Memory B cell (primary cell): ENCODE data around the gene SRPK1.
A peak's percentile ranks its signal among the peaks of the same experiment; 100 is the strongest.
"Not testable (repeated sequence)": the region's sequence is repeated elsewhere in the genome, so short reads cannot be mapped to it uniquely, and the experiment has no call there.

Experiments used
- ATAC-seq: fragments of 150-1000 bp; cut with Tn5 transposase; 2 replicates; pipeline ENCODE4 v1.10.0; 2021; ENCODE audit warnings: low read depth, mild to moderate bottlenecking, moderate library complexity
- DNase-seq, 2 donors: peaks; one replicate each; pipeline ENCODE4 v3.0.0; 2022; ENCODE audit warnings: low spot score in 2 of 2
- H3K27ac Mint-ChIP-seq: one replicate; pipeline ENCODE4 v1.8.0; 2022; ENCODE audit warnings: mild to moderate bottlenecking, moderate library complexity, mixed read lengths
- H3K27me3 Mint-ChIP-seq: one replicate; pipeline ENCODE4 v1.8.0; 2022; ENCODE audit warnings: mixed read lengths
- H3K36me3 Mint-ChIP-seq: one replicate; pipeline ENCODE4 v1.8.0; 2022; ENCODE audit warnings: mild to moderate bottlenecking, mixed read lengths
- H3K4me1 Mint-ChIP-seq: one replicate; pipeline ENCODE4 v1.8.0; 2022; ENCODE audit warnings: mixed read lengths
- H3K4me3 Mint-ChIP-seq: one replicate; pipeline ENCODE4 v1.8.0; 2022; ENCODE audit warnings: mild to moderate bottlenecking, moderate library complexity, mixed read lengths
- H3K9me3 Mint-ChIP-seq: one replicate; pipeline ENCODE4 v1.8.0; 2022; ENCODE audit warnings: mixed read lengths

The SRPK1 gene

DNA sequence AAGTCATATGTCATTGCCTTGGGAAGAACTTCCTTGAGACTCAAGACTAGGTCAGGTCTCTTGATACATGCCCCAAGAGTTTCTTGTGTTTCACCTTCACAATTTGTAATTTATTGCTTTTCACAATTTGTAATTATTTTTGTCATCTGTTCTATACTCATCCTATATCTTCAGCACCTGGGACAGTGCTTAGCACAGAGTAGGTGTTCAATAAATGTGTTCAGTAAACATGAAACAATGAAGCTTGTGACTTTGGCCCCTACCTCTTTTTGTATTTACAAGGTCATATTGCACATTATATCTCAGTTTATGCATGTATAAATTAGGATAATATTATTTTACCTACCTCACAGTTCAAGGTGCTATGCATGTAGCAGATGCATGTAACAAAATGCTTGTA is 21.5 kb upstream of the SRPK1 start:
- ATAC-seq (no peak), DNase-seq (no peak)
- H3K27me3 Mint-ChIP-seq, result peaks cover 5% of the 10 kb centered on the region
- H3K36me3 Mint-ChIP-seq, result no peaks in the 10 kb centered on the region
- no peaks in the 10 kb centered on the region for H3K4me1 Mint-ChIP-seq
- no peak overlapping the region for H3K4me3 Mint-ChIP-seq
- no peaks in the 10 kb centered on the region for H3K9me3 Mint-ChIP-seq
- H3K27ac Mint-ChIP-seq, result no peak overlapping the region

DNA sequence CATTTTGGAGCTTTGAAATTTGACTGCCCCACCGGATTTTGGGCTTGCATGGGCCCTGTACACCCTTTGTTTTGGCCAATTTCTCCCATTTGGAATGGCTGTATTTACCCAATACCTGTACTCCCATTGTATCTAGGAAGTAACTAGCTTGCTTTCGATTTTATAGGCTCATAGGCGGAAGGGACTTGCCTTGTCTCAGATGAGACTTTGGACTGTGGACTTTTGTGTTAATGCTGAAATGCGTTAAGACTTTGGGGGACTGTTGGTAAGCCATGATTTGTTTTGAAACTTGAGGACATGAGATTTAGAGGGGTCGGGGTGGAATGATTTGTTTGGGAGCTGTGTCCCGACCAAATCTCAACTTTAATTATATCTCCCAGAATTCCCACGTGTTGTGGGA is 20.3 kb upstream of the SRPK1 start:
- H3K9me3 Mint-ChIP-seq, H3K4me3 Mint-ChIP-seq, H3K4me1 Mint-ChIP-seq, ATAC-seq, H3K36me3 Mint-ChIP-seq, H3K27me3 Mint-ChIP-seq, DNase-seq, H3K27ac Mint-ChIP-seq: not testable (repeated sequence)

DNA sequence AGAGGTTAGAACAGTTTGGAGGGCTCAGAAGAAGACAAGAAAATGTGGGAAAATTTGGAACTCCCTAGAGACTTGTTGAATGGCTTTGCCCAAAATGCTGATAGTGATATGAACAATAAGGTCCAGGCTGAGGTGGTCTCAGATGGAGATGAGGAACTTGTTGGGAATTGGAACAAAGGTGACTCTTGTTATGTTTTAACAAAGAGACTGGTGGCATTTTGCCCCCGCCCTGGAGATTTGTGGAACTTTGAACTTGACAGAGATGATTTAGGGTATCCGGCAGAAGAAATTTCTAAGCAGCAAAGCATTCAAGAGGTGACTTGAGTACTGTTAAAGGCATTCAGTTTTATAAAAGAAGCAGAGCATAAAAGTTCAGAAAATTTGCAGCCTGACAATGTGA is 19.1 kb upstream of the SRPK1 start:
- ATAC-seq, DNase-seq, H3K4me1 Mint-ChIP-seq, H3K36me3 Mint-ChIP-seq, H3K4me3 Mint-ChIP-seq, H3K27ac Mint-ChIP-seq, H3K9me3 Mint-ChIP-seq, H3K27me3 Mint-ChIP-seq: not testable (repeated sequence)

DNA sequence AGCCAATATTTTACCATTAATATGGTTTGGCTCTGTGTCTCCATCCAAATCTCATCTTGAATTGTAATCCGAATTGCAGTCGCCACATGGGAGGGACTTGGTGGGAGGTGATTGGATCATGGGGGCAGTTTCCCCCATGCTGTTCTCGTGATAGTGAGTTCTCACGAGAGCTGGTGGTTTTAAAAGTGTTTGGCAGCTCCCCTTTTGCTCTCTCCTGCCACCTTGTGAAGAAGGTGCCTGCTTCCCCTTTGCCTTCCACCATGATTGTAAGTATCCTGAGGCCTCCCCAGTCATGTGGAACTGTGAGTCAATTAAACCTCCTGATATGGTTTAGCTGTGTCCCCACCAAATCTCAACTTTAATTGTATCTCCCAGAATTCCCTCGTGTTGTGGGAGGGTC is 18.4 kb upstream of the SRPK1 start:
- H3K27me3 Mint-ChIP-seq, H3K27ac Mint-ChIP-seq, H3K9me3 Mint-ChIP-seq, DNase-seq, H3K4me1 Mint-ChIP-seq, ATAC-seq, H3K4me3 Mint-ChIP-seq, H3K36me3 Mint-ChIP-seq: not testable (repeated sequence)

DNA sequence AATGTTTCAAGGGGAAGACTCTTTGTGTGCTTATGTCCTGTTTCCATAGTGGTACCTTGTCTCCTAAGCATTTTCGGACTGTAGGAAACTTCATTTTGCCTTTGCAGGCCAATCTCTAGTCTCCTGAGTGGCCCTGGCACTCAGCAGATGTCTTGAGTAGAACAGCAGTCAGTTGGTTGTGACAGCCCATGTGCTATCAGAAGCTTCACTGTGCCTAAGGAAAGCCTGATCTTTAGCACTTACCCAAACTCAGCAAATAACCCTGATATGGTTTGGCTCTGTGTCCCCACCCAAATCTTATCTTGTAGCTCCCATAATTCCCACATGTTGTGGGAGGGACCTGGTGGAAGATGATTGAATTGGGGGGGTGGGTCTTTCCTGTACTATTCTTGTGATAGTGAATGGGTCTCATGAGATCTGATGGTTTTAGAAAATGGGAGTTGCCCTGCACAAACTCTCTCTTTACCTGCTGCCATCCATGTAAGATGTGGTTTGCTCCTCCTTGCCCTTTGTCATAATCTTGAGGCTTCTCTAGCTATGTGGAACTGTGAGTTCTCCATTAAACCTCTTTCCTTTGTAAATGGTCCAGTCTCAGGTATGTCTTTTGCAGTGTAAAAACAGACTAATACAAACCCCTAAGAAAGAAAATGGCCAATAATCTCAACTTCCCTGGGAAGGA is 15.9 kb upstream of the SRPK1 start:
- ATAC-seq, result no peak

DNA sequence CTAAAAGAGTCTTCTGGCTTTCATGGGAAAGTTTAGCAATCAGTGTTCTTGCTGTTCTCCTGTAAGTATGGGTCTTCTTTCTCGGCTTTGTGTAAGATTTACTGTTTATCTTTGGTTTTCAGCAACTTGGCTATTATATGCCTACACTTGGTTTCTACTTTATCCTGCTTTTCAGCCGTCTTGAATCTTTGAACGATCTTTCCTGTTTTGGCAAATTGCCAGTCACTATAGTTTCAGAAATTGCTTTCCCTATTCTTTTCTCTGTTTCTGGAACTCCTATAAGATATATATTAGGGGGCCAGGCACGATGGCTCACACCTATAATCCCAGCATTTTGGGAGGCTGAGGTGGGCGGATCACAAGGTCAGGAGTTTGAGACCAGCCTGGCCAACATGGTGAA is 14.6 kb upstream of the SRPK1 start:
- ATAC-seq (no peak), DNase-seq (no peak)
- Mint-ChIP-seq H3K9me3 (peaks cover 3% of the 10 kb centered on the region), H3K4me3 (no peak overlapping the region), H3K27me3 (no peaks in the 10 kb centered on the region), H3K36me3 (no peaks in the 10 kb centered on the region), H3K4me1 (no peaks in the 10 kb centered on the region), H3K27ac (no peak overlapping the region)

More for the DNA sequence above, 15.9 kb upstream of the SRPK1 start:
- no peaks in the 10 kb centered on the region for H3K36me3 Mint-ChIP-seq
- no peak overlapping the region for H3K27ac Mint-ChIP-seq
- H3K9me3 Mint-ChIP-seq, result peaks cover 3% of the 10 kb centered on the region
- no peak overlapping the region for H3K4me3 Mint-ChIP-seq
- DNase-seq, result no peak
- H3K4me1 Mint-ChIP-seq, result no peaks in the 10 kb centered on the region
- H3K27me3 Mint-ChIP-seq, result no peaks in the 10 kb centered on the region

DNA sequence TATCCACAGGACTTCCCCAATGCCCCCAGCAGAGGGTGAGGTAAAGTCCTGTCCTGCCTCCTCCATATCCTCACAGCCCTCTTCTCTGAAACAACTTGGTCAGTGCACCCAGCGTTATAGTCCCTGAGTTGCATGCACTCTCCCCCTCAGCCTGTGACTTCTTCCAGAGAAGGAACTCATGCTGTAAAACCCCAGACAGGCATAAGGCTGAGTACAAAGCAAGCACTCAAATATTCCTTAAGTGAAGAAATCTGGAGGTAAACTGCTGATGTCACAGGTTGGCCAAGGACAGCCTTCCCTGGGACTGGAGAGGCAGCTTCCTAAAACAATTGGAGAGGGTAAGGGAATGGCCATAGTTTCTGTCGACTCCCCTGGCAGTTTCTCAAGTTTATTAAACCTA is 12.9 kb upstream of the SRPK1 start:
- H3K9me3 Mint-ChIP-seq, result peaks cover 3% of the 10 kb centered on the region
- DNase-seq (no peak), ATAC-seq (no peak)
- no peaks in the 10 kb centered on the region for H3K27me3 Mint-ChIP-seq
- no peak overlapping the region for H3K27ac Mint-ChIP-seq
- no peaks in the 10 kb centered on the region for H3K4me1 Mint-ChIP-seq
- no peak overlapping the region for H3K4me3 Mint-ChIP-seq
- no peaks in the 10 kb centered on the region for H3K36me3 Mint-ChIP-seq

DNA sequence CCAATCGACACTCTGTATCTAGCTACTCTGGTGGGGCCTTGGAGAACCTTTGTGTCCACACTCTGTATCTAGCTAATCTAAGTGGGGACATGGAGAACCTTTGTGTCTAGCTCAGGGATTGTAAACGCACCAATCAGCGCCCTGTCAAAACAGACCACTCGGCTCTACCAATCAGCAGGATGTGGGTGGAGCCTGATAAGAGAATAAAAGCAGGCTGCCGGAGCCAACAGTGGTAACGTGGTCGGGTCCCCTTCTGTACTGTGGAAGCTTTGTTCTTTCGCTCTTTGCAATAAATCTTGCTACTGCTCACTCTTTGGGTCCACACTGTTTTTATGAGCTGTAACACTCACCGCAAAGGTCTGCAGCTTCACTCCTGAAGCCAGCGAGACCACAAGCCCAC is 11.0 kb upstream of the SRPK1 start:
- not testable (repeated sequence) for H3K27ac Mint-ChIP-seq, H3K36me3 Mint-ChIP-seq, H3K4me3 Mint-ChIP-seq, H3K9me3 Mint-ChIP-seq, DNase-seq, ATAC-seq, H3K27me3 Mint-ChIP-seq, H3K4me1 Mint-ChIP-seq

DNA sequence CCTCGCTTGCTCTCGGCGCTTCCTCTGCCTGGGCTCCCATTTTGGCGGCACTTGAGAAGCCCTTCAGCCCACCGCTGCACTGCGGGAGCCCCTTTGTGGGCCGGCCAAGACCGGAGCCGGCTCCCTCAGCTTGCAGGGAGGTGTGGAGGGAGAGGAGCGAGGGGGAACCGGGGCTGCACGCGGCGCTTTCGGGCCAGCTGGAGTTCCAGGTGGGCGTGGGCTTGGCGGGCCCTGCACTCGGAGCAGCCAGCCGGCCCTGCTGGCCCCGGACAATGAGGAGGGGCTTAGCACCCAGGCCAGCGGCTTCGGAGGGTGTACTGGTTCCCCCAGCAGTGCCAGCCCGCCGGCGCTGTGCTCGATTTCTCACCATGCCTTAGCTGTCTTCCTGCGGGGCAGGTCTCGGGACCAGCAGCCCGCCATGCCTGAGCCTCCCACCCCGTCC is 10.2 kb upstream of the SRPK1 start:
- Mint-ChIP-seq H3K36me3 (no peaks in the 10 kb centered on the region), H3K4me1 (no peaks in the 10 kb centered on the region), H3K4me3 (no peak overlapping the region), H3K27me3 (no peaks in the 10 kb centered on the region), H3K27ac (no peak overlapping the region), H3K9me3 (no peaks in the 10 kb centered on the region)
- DNase-seq (no peak), ATAC-seq (no peak)

DNA sequence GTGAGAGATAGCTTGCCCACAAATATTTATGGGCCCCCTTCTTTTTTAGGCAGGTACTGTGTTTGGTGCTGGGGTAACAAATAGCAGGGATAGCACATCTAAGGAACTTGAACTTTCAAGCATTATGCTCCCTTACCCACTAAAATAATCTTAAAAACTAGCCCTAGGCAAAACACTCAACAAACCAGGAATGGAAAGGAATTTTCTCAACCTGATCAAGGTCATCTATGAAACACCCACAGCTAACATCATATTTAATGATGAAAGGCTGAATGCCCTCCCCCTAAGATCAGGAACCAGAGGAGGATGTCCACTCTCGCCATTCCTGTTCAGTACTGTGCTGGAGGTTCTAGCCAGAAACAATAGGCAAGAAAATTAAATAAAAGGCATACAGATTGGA is 8.7 kb upstream of the SRPK1 start:
- no peaks in the 10 kb centered on the region for H3K9me3 Mint-ChIP-seq
- H3K36me3 Mint-ChIP-seq, result no peaks in the 10 kb centered on the region
- DNase-seq (no peak), ATAC-seq (no peak)
- no peaks in the 10 kb centered on the region for H3K27me3 Mint-ChIP-seq
- H3K27ac Mint-ChIP-seq, result no peak overlapping the region
- no peak overlapping the region for H3K4me3 Mint-ChIP-seq
- no peaks in the 10 kb centered on the region for H3K4me1 Mint-ChIP-seq

DNA sequence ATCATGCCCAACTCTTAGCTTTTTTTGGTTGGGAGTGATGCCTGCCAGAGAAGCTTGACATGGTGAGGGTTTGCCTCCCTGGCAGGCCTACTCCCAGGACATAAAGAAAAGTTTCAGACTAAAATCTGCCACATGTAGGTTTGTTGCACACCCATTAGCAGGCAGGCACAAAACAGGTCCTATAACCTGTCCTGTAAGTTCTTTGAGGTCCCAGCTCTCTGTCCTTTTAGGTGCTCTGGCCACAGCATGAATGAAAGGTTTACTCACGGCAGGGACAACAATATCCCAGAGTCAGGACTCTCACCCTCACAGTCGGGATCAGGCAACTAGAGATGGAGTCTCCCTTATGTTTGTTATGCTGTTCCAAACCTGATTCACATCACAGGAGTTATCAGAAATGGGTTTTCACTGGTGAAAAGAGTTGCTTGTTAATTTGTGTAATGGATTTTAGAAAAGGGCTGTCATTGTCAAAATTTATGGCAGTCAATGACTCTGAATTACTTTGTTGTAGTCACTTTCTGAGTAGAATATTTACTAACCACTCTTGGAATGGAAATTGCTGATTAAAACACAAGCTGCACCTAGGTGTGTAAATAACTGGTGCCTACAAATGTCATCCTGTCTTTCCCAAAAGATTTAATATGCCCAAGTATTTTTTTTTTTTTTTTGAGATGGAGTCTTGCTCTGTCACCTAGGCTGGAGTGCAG is 5.8 kb upstream of the SRPK1 start:
- Mint-ChIP-seq H3K4me1 (peaks cover 5% of the 10 kb centered on the region), H3K27me3 (no peaks in the 10 kb centered on the region), H3K4me3 (no peak overlapping the region), H3K9me3 (no peaks in the 10 kb centered on the region), H3K36me3 (no peaks in the 10 kb centered on the region), H3K27ac (no peak overlapping the region)
- no peak for DNase-seq
- ATAC-seq, result no peak

DNA sequence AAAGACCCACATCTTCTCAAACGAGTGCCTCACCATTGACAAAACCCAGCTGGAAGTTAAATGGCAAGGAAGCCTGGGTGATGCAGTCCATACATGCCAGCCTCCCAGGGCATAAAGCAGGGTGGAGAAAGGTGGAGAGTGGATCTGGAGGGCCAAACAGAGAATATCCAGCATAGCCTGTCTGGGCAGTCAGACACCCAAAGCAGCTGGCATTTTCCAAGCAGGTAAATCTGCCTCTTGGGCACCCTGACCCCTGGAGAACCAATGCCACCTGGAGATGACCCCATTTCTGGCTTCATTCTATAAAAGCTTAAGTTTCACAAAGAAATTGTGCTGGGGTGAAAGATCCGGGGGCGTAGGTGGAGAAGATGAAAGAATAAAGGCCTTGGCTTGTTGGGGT is 5.1 kb upstream of the SRPK1 start:
- DNase-seq (no peak), ATAC-seq (no peak)
- Mint-ChIP-seq H3K27me3 (no peaks in the 10 kb centered on the region), H3K36me3 (no peaks in the 10 kb centered on the region), H3K9me3 (no peaks in the 10 kb centered on the region), H3K27ac (no peak overlapping the region), H3K4me3 (no peak overlapping the region), H3K4me1 (peaks cover 5% of the 10 kb centered on the region)

DNA sequence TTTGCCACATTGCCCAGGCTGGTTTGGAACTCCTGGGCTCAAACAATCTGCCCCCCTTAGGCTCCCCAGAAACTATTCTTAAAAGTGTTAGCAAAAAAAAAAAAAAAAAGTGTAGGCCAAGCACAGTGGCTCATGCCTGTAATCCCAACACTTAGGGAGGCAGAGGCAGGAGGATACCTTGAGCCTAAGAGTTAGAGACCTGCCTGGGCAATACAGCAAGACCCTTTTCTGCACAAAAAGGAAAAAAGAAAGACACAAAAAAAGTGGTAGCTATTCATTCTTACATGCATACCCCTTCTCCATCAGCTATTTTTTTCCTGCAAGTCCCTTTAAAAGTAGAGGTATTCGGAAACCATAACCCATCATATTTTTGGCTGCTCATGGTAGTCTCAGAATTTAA is 3.2 kb upstream of the SRPK1 start:
- no peak overlapping the region for H3K4me3 Mint-ChIP-seq
- ATAC-seq, result no peak
- H3K9me3 Mint-ChIP-seq, result no peaks in the 10 kb centered on the region
- H3K27ac Mint-ChIP-seq, result no peak overlapping the region
- no peaks in the 10 kb centered on the region for H3K27me3 Mint-ChIP-seq
- peaks cover 14% of the 10 kb centered on the region for H3K4me1 Mint-ChIP-seq
- H3K36me3 Mint-ChIP-seq, result no peaks in the 10 kb centered on the region
- no peak for DNase-seq

DNA sequence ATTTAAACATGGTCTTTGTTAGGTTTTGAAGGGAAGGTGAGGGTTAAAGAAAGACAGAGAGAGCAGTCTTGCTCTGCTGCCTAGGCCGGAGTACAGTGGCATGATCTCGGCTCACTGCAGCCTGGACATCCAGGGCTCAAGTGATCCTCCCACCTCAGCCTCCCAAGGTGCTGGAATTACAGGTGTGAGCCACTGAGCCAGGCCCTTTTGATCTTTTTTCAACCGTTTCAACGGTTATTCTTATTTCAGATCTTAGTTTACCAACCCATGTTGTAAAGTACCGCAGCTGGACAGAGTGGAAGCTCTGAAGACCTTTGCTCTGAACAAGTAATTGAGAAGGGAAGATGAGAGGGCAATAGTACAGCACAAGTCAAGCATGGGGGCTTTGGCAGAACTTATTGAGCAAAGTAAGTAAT is 1.2 kb upstream of the SRPK1 start:
- peak overlapping the region; percentile 21 for H3K4me3 Mint-ChIP-seq
- peaks cover 2% of the 10 kb centered on the region for H3K36me3 Mint-ChIP-seq
- H3K27ac Mint-ChIP-seq, result no peak overlapping the region
- DNase-seq (no peak), ATAC-seq (no peak)
- peaks cover 25% of the 10 kb centered on the region for H3K4me1 Mint-ChIP-seq
- no peaks in the 10 kb centered on the region for H3K9me3 Mint-ChIP-seq
- H3K27me3 Mint-ChIP-seq, result no peaks in the 10 kb centered on the region
